SU-DHL-6 (cell line): ENCODE measurements around the gene FOXB2.

Experiments used
- H2AFZ ChIP-seq: fragments of 200-600 bp; sonication (generic); 2 replicates; pipeline ENCODE4 v1.6.1; 2014; ENCODE audit warnings: low read depth, mild to moderate bottlenecking, moderate library complexity, mixed read lengths, antibody characterized with exemption, low read length; ENCODE audit not compliant: severe bottlenecking
- H3F3A ChIP-seq: fragments of 200-600 bp; shearing (Covaris generic); 2 replicates; pipeline ENCODE4 v1.6.0; 2016; ENCODE audit warnings: antibody characterized with exemption, mild to moderate bottlenecking; ENCODE audit not compliant: insufficient read depth
- H3K27ac ChIP-seq: fragments of 200-600 bp; sonication (generic); 2 replicates; pipeline ENCODE4 v1.5.1; 2016; ENCODE audit warnings: low read depth, mild to moderate bottlenecking, low read length, moderate library complexity, mixed read lengths
- H3K27me3 ChIP-seq: fragments of 200-600 bp; sonication (generic), shearing (Covaris generic); 2 replicates; pipeline ENCODE4 v1.6.0; 2014; ENCODE audit warnings: mild to moderate bottlenecking, low read length
- H3K36me3 ChIP-seq: fragments of 200-600 bp; sonication (generic); 2 replicates; pipeline ENCODE4 v1.6.1; 2014; ENCODE audit warnings: mild to moderate bottlenecking, low read length, mixed read lengths
- H3K4me2 ChIP-seq: fragments of 300-600, 200-600 bp; shearing (Covaris generic), sonication (generic); 2 replicates; pipeline ENCODE4 v1.6.0; 2014; ENCODE audit warnings: low read length, low read depth, mild to moderate bottlenecking; ENCODE audit not compliant: poor library complexity, severe bottlenecking
- H3K4me3 ChIP-seq: fragments of 200-600 bp; sonication (generic); 2 replicates; pipeline ENCODE4 v1.5.1; 2014; ENCODE audit warnings: antibody characterized with exemption, low read length, mild to moderate bottlenecking, mixed read lengths; ENCODE audit not compliant: insufficient read depth, poor library complexity, severe bottlenecking
- H3K79me2 ChIP-seq: fragments of 200-600 bp; sonication (generic); 2 replicates; pipeline ENCODE4 v1.6.1; 2014; ENCODE audit warnings: mild to moderate bottlenecking, low read length, moderate library complexity; ENCODE audit not compliant: insufficient read depth
- H3K9ac ChIP-seq: fragments of 200-600 bp; sonication (generic); 2 replicates; pipeline ENCODE4 v1.7.0; 2014; ENCODE audit warnings: mild to moderate bottlenecking, low read length
- H3K9me2 ChIP-seq: fragments of 200-600 bp; sonication (generic); replicated peaks from 2 replicates; pipeline ENCODE4 v1.6.1; 2014; ENCODE audit warnings: low read length; ENCODE audit not compliant: insufficient read depth
- H3K9me3 ChIP-seq: fragments of 200-600 bp; sonication (generic); 2 replicates; pipeline ENCODE4 v1.6.1; 2014; ENCODE audit warnings: low read length, mixed read lengths; ENCODE audit not compliant: insufficient read depth
- H4K20me1 ChIP-seq: fragments of 200-600 bp; sonication (generic); 2 replicates; pipeline ENCODE4 v1.6.1; 2014; ENCODE audit warnings: low read depth, mild to moderate bottlenecking, antibody characterized with exemption, low read length, moderate library complexity, mixed read lengths
- EZH2phosphoT487 ChIP-seq: fragments of 200-600 bp; sonication (generic), shearing (Covaris generic); conservative IDR thresholded peaks from 2 replicates; pipeline ENCODE4 v1.6.1; 2018; ENCODE audit warnings: mild to moderate bottlenecking, antibody characterized with exemption, low read length, moderate library complexity, mixed read lengths
- TF ChIP-seq, protein P1 (sequence below): fragments of 200-600 bp; sonication (generic); IDR thresholded peaks from one replicate; pipeline ENCODE4 v1.5.1; 2017; ENCODE audit warnings: antibody characterized with exemption, mild to moderate bottlenecking, low read length, moderate library complexity; ENCODE audit not compliant: insufficient read depth, poor library complexity, severe bottlenecking

Gene FOXB2

DNA sequence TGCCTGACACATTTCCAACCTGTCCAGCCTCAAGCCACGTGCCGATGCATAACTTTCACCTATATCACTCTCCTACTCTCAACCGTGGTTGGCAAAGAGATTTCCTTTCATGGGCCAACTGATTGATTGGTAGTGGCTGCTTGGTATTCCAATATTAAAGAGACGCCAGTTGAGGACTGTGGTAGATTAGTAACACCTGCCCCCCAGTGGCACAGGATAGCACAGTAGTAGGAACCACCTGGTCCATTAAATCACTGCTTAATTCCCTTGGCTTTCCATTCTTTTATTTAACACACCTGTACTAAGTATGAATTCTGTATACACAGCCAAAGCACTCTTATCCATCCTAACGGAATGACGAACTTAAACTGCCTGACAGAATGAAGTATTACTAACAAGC, 19.1 kb upstream of the FOXB2 start:
- no peaks in the 10 kb centered on the region for H3K27me3 ChIP-seq
- H3K9me3 ChIP-seq, result no peaks in the 10 kb centered on the region
- H3K27ac ChIP-seq, result no peak overlapping the region
- no peaks in the 10 kb centered on the region for H4K20me1 ChIP-seq
- no peaks in the 10 kb centered on the region for H3F3A ChIP-seq
- H2AFZ ChIP-seq, result no peak overlapping the region
- H3K9ac ChIP-seq, result no peak overlapping the region
- no peaks in the 10 kb centered on the region for H3K9me2 ChIP-seq
- H3K4me2 ChIP-seq, result no peak overlapping the region
- no peak overlapping the region for H3K4me3 ChIP-seq
- no peaks in the 10 kb centered on the region for H3K79me2 ChIP-seq
- H3K36me3 ChIP-seq, result no peaks in the 10 kb centered on the region
- TF ChIP-seq EZH2phosphoT487, result no peak
- TF ChIP-seq, protein P1, sequence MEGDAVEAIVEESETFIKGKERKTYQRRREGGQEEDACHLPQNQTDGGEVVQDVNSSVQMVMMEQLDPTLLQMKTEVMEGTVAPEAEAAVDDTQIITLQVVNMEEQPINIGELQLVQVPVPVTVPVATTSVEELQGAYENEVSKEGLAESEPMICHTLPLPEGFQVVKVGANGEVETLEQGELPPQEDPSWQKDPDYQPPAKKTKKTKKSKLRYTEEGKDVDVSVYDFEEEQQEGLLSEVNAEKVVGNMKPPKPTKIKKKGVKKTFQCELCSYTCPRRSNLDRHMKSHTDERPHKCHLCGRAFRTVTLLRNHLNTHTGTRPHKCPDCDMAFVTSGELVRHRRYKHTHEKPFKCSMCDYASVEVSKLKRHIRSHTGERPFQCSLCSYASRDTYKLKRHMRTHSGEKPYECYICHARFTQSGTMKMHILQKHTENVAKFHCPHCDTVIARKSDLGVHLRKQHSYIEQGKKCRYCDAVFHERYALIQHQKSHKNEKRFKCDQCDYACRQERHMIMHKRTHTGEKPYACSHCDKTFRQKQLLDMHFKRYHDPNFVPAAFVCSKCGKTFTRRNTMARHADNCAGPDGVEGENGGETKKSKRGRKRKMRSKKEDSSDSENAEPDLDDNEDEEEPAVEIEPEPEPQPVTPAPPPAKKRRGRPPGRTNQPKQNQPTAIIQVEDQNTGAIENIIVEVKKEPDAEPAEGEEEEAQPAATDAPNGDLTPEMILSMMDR, result no peak

DNA sequence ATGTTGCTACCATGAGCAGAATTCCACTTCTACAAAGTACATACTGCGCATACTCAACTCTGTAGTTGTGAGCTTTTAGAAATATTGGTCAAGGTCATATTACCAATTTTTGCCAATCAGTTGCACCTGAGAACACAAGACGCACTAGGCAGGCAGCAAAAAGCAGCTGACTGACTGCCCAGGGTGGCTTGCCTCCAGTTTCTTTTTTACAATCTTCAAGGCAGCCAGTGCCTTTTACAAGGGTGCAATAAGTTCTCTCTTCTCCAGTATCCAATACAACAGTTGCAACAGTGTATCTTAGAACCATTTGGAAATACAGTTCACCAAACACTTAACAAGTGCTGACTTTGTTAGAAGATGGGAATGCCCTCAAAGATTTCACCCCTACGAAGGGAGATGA, 16.1 kb upstream of the FOXB2 start:
- H3K27ac ChIP-seq, result no peak overlapping the region
- no peaks in the 10 kb centered on the region for H3K36me3 ChIP-seq
- no peaks in the 10 kb centered on the region for H3K27me3 ChIP-seq
- no peaks in the 10 kb centered on the region for H3K9me2 ChIP-seq
- no peak overlapping the region for H2AFZ ChIP-seq
- H3K9ac ChIP-seq, result no peak overlapping the region
- H3K79me2 ChIP-seq, result no peaks in the 10 kb centered on the region
- no peak for TF ChIP-seq EZH2phosphoT487
- TF ChIP-seq, protein P1, result no peak
- H3F3A ChIP-seq, result no peaks in the 10 kb centered on the region
- H3K4me2 ChIP-seq, result no peak overlapping the region
- H3K4me3 ChIP-seq, result no peak overlapping the region
- no peaks in the 10 kb centered on the region for H3K9me3 ChIP-seq
- no peaks in the 10 kb centered on the region for H4K20me1 ChIP-seq

DNA sequence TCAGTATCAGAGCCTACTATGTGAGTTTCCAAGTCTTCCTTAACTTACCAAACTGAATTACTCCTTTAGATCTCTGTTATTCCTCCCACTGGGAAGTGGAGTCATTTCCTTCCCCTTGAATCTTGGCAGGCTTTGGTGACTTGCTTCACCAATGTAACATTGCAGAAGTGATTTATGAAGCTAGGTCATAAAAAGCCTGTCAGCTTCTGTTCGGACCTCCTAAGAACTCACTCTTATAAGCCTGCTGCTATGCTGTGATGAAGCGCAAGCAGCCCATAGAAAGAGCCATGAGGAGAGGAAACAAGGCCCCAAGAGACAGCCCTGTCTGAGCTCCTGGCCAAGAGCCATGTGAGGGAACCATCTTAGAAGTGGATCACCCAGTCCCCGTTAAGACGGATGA, 14.2 kb upstream of the FOXB2 start:
- H3K4me3 ChIP-seq, result no peak overlapping the region
- H2AFZ ChIP-seq, result no peak overlapping the region
- no peak overlapping the region for H3K9ac ChIP-seq
- no peaks in the 10 kb centered on the region for H3F3A ChIP-seq
- no peaks in the 10 kb centered on the region for H3K79me2 ChIP-seq
- no peaks in the 10 kb centered on the region for H3K27me3 ChIP-seq
- H3K9me2 ChIP-seq, result no peaks in the 10 kb centered on the region
- H3K4me2 ChIP-seq, result no peak overlapping the region
- no peak for TF ChIP-seq EZH2phosphoT487
- TF ChIP-seq, protein P1, result no peak
- H4K20me1 ChIP-seq, result no peaks in the 10 kb centered on the region
- H3K9me3 ChIP-seq, result no peaks in the 10 kb centered on the region
- H3K36me3 ChIP-seq, result no peaks in the 10 kb centered on the region
- no peak overlapping the region for H3K27ac ChIP-seq
